AG09319 (cell line): ENCODE measurements around the gene PDLIM7.

Source experiments
- DNase-seq: peaks from one replicate; pipeline ENCODE4 v3.0.0-alpha.2; 2010; ENCODE audit warnings: low read depth; ENCODE audit errors: extremely low read depth
- TF ChIP-seq, protein P1 (sequence below): IDR thresholded peaks from 2 replicates; pipeline ENCODE4 v1.5.1; 2011; ENCODE audit warnings: low read depth, mild to moderate bottlenecking, inconsistent platforms, low read length, moderate library complexity

PDLIM7 gene

DNA sequence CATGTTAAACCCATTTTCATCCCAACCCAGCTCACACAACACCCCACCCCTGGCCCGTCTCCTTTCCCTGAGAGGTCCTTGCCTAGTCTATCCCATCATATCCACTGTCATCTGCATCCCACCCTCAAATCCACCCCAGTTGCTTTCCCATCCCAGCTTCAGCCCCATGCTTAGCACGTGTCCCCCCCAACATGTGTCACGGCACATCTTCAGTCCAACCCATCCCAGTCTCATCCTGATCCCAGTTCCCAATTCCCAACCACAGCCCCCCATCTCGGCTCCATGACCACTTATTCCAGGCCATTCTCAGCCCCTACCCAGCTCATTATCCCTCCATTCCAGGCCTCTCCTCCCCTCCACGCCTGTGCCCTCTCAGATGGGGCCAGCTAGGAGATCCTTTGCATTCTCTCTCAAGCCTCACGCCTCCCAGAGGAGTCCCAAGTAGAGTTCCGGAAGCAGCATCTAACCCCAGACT is 23.4 kb downstream of the PDLIM7 start:
- no peak for DNase-seq
- TF ChIP-seq, protein P1, sequence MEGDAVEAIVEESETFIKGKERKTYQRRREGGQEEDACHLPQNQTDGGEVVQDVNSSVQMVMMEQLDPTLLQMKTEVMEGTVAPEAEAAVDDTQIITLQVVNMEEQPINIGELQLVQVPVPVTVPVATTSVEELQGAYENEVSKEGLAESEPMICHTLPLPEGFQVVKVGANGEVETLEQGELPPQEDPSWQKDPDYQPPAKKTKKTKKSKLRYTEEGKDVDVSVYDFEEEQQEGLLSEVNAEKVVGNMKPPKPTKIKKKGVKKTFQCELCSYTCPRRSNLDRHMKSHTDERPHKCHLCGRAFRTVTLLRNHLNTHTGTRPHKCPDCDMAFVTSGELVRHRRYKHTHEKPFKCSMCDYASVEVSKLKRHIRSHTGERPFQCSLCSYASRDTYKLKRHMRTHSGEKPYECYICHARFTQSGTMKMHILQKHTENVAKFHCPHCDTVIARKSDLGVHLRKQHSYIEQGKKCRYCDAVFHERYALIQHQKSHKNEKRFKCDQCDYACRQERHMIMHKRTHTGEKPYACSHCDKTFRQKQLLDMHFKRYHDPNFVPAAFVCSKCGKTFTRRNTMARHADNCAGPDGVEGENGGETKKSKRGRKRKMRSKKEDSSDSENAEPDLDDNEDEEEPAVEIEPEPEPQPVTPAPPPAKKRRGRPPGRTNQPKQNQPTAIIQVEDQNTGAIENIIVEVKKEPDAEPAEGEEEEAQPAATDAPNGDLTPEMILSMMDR: no peak

DNA sequence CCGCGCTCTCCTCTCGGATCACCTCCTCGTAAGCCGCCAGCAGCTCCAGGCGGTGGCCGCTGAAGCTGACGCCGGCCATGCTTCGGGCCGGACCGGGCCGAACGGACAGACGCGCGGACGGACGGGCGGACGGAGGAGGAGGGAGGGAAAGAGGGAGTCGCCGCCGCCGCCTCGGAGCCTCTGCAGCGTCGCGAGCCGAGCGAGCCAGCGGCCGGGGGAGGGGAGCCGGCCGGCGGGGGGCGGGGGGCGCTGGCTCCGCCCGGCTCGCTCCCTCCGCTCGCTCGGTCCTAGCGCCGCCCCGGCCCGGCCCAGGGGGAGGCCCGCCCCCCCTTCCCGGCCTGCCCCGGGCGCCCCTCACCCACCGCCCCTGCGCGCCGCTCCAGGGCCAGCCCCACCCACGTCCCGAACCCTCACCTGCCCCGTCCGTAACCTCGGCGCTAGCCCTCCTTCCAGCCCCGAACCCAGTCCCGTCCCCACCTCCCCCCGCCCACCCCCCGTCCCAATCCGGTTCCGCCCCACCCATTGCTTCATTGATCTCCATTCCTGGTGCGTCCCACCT is 23.9 kb downstream of the PDLIM7 start, which contains the start of gene DBN1:
DBN1 (minus strand) TSS at position 192 of the 559 bp plus-strand sequence; CDS start at position 79, 113 bp downstream.
- TF ChIP-seq, protein P1: no peak
- no peak for DNase-seq

DNA sequence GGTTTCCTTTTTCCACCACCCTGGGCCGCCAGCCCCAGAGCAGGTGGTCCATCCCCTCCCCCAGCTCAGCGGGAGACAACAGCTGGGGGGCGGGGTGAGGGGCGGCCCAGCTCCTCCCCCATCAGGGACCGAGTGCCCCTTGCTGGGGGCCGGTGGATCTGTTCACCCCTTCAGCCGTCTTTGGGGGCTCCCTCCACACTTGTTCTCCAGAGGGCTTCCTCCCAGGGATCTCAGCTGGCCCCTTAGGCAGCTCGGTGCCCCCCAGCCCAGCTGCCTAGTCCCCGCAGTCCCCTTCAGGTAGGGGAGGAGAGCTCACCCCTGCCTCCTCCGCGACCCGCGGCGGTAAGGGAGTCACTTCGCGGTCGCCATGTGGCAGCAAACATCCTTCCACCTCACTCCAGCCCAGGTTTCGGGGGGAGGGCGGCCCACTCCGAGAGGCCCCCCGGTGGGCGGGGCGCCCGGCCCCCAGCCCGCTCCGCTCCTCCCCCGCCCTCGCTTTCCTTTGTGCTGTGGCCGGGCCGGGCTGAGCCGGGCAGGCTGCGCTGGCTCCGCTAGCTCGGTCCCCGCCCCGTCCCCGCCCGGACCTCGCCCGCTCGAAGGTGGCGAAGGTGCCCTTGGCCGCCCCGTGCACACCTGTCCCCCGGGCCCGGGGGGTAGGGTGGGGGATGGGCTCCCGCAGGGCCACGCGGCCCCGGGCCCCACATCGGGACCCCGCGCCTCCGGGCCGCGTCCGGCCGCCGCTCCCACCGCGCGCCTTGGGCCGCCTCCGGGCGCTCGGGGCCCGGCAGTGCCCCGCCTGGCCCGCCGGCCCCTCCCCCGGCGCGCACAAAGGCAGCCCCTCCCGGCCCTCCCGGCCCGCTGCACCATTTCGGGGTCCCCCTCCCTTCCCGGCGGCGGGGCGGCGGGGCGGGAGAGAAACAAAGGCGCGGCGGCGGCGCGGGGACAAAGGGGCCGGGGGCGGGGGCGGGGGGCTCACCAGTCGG is 24.7 kb downstream of the PDLIM7 start:
- DNase-seq: no peak
- TF ChIP-seq, protein P1: no peak

DNA sequence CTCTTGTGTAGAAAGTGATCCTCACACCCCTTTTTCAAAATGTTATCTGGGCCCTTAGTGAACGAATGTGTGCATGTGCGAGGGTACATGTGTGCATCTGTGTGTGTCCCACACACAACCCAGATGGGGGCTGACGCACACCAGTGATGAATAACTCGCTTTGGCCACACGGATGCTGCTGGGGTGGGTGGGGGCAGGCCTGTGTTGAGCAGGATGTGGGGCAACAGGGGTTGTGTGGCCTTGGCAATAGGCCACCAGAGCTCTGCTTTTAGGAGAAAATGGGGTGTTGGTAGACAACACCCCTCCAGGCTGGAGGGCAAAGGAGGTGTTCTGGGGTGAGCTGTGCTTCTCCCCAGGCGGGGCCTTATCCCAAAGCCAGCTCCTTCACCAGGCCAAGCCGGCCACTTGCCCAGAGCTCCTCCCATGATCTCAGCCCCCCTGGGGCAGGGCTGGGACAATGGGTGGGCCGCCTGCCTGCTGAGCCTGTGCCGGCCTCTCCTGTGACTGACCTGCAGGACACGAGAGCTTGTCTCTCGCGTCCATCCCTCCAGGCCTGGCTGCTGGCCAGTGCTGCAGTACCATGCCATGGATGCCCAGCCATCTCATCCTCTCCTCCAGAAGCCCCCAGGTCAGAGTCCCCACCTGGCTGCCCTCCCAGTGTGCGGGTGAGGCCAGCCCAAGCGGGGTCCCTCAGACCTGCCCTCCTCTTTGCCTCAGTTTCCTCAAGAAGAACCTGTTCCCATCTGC is 25.6 kb downstream of the PDLIM7 start:
- TF ChIP-seq, protein P1: no peak
- no peak for DNase-seq

DNA sequence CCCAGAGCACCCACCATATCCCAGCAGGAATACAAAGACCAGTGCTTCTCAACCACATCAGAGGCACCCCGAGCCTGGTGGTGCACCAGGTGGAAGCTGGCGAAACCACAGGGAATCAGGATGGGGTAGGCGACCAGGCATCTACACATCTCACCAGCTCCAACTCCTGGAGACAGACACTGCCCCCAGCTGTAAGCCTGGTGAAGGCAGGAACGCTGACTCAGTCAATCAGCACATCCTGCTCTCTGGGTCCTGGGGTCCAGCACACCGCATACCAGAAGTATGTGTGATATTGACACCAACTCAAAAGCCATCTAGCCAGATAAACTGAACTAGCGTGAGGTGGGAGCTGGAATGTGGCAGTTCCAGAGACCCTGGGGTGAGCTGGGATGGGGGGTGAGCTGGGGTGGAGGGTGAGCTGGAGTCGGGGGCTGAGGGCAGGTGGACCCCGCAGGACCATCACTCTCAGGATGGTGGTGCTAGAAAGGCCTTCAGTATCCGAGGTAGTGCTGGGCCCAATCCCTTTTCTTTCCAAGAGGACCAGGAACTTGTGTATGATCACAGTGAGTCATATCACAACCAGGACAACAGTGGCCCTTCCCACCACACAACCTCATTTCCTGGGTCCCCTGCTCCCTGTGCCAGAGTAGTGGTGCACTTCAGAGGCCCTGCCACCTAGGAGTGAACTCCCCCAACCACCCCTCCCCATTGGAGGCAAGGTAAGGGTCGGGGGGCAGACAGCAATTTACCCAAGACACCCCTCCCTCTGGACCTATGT is 26.5 kb downstream of the PDLIM7 start:
- TF ChIP-seq, protein P1: no peak
- no peak for DNase-seq

DNA sequence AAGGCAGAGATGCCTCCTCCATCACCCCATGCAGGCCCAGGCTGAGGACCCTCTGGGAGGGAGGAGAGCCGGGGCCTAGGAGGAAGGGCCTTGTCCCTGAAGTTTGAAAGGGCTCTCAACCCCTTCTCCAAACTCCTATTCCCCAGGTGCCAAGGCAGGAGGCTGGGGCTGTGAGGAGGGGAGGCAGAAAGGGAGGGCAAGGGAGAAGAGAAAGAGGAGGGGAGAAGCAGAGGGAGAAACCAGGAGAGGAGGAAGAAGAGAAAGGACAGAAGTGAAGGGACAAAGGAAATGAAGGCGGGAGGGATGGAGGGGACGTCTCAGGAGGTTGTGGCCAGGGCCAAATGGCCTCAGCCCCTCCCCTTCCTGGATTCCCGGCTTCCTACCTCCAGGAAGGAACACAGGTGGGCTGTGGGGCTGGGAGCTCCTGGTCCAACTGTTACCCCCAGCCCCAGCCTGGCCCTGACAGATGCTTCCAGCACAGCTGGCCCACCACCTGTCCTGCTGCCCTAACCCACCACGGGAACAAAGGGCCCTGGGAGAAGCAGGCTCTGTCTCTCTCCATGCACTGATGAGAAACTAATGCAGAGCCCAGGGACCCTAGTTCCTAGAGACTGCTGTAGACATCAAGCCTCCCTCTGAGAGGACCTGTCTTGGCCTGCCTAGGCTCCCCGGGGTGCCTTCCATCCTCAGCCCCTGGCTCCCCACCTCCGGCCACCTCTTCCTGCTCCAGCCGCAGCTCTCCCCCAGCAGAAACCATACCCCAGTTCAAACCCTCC is 27.5 kb downstream of the PDLIM7 start:
- TF ChIP-seq, protein P1: no peak
- DNase-seq: no peak
